ENCODE results near the gene NUDT12. TPM values are rescaled to one million over a fixed set of nuclear protein-coding genes. Genes with fewer than 3 reads are reported as not detected.

The NUDT12 gene
- total RNA-seq, 1 experiment from 2014 or later = 11.3 TPM

DNA sequence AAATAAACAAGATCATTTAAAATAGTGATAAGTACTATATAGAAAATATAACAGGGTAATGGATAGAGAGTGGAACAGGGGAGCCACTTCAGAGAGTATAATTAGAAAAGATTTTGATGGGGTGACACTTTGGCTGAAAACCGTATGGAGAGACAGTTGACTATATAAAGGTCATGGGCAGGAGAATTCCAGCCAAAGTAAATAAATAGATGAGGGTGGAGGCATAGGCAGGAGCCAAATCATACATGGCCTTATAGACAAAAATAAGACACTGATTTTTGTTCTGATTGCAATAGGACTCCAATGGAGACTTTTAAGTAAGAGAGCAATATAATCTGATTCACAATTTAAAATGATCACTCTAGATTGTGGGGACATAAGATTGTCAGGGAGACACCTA lies 37.5 kb upstream of the NUDT12 start:
- Histone ChIP-seq H3K23me2 (ENCODE audit: insufficient read length, low read depth, low read length, poor library complexity, severe bottlenecking) (no peaks in the 10 kb centered on the region), H4K20me1 (ENCODE audit: control insufficient read depth, insufficient read depth, insufficient read length) (no peaks in the 10 kb centered on the region), H3K23ac (ENCODE audit: insufficient read length, low read depth, low read length) (no peak overlapping the region), H2BK15ac (ENCODE audit: low read depth, low read length) (no peak overlapping the region), H2BK120ac (ENCODE audit: low read depth, low read length, poor library complexity, severe bottlenecking) (no peak overlapping the region), H3T11ph (ENCODE audit: low read length) (no peak overlapping the region), H4K91ac (ENCODE audit: insufficient read length, low read depth, low read length) (no peak overlapping the region), H3K9me3 (ENCODE audit: control insufficient read depth, low read depth, low read length) (no peaks in the 10 kb centered on the region), H4K5ac (ENCODE audit: insufficient read length, low read depth, low read length) (no peak overlapping the region), H2AFZ (ENCODE audit: low read length) (no peak overlapping the region), H2BK12ac (ENCODE audit: insufficient read length, low read depth, low read length) (no peak overlapping the region), H3K4me2 (ENCODE audit: insufficient read depth, insufficient read length, low read length) (no peak overlapping the region), H4K8ac (replicated peaks; ENCODE audit: insufficient read length, low read depth, low read length) (no peak overlapping the region), H3K79me2 (ENCODE audit: insufficient read depth, low read length) (no peaks in the 10 kb centered on the region), H3K27me3 (ENCODE audit: insufficient read depth, low read length) (no peaks in the 10 kb centered on the region), H3K79me1 (ENCODE audit: insufficient read depth, low read depth, low read length, poor library complexity, severe bottlenecking) (no peaks in the 10 kb centered on the region), H3K14ac (ENCODE audit: insufficient read depth, low read length) (no peak overlapping the region), H2BK20ac (ENCODE audit: low read depth, low read length, poor library complexity, severe bottlenecking) (no peak overlapping the region), H3K9ac (ENCODE audit: extremely low read depth, insufficient read length, low read length) (no peak overlapping the region), H2BK5ac (ENCODE audit: insufficient read length, low read length) (no peak overlapping the region), H3K4me1 (ENCODE audit: insufficient read depth, low read length) (no peaks in the 10 kb centered on the region), H3K56ac (ENCODE audit: insufficient read length, low read depth, low read length) (no peak overlapping the region), H3K27ac (ENCODE audit: insufficient read length, low read depth, low read length) (no peak overlapping the region), H3K4ac (ENCODE audit: low read depth, low read length) (no peak overlapping the region), H2AK5ac (ENCODE audit: insufficient read length, low read length) (no peak overlapping the region), H3K18ac (ENCODE audit: insufficient read length, low read depth, low read length) (no peak overlapping the region)
- no peak for DNase-seq
- no peaks in the 10 kb centered on the region for H3K36me3 Mint-ChIP-seq (ENCODE audit: insufficient read depth in 1 of 3, low read depth in 3 of 3)
- H3K4me3 Mint-ChIP-seq = no peak overlapping the region
- no peaks in the 10 kb centered on the region for H3K9me3 Mint-ChIP-seq
- no peaks in the 10 kb centered on the region for H3K27me3 Mint-ChIP-seq (ENCODE audit: low read depth)
- no CpG with 5 or more reads among the region's 1 CpG for WGBS (ENCODE audit: extremely low coverage, insufficient read length, low lambda C conversion rate)
- H3K27ac Mint-ChIP-seq = no peak overlapping the region
- no peak for TF ChIP-seq CTCF (conservative IDR thresholded peaks at IDR 0.05)
- no peaks in the 10 kb centered on the region for H3K4me1 Mint-ChIP-seq

Data from H9 (cell line).